GM21423 (cell line): ENCODE measurements around the gene CLDND1.
A peak's percentile ranks its signal among the peaks of the same experiment; 100 is the strongest.

Experiments
- ATAC-seq: cut with Tn5 transposase; IDR thresholded peaks from one replicate; pipeline ENCODE4 v1.9.1; 2021; ENCODE audit warnings: mild to moderate bottlenecking, moderate library complexity; ENCODE audit not compliant: unreplicated experiment

CLDND1 gene

DNA sequence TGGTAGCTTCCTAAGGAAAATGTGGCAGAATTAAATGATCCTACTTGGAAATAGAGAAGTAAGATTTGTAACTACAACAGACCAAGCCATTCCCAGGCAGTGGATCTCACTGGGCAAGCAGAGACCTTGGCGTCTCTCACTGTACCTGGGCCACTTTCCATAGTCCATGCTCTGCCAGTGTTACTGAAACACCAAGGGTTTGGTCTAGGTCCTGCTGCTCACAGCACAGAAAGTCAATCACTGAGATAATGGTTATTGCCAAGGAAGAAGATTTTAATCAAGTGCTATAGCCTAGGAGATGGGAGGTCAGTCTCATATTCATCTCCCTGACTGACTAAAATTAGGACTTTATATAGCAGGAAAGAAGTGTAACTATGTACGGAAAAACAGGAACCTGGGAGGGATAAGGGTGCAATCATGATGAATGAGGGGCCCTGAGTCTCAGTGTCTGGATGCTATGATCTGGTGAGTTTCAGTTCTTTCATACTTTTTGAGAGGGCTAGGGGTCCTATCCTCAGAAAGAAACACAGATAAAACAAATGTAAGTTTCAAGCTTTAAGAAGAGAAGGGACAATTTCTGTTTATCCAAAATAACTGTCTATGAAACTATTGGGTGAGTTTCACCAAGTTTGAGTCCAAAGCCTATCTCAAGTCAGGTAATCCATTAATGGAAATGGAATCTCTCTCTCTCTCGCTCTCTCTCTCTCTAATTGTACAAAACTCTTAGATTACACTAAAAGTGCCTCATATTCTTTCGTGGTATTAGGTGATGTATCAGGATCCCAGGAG, 29.7 kb upstream of the CLDND1 start:
- ATAC-seq, result no peak

- ATAC-seq, result no peak
Measured at GRCh38 chr3:98551754-98552153, 29.1 kb upstream of the CLDND1 start.

DNA sequence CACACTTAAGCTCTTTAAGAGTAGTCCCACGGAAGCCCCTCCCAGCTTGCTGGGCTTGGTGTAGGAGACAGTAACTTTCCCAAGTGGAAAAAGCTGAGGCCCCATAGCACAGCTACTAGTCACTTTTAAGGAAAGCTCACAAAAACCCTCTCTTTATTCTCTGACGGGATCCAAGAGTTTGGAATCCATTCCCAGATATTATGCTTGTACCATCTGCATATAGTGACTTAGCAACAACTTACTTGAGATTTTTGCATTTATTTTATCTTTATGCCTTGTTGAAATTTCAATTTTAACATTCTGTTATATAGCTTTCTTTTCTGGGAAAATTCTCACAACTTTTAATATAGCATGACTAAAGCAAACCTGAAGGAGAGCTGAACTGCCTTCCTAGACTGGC, 28.5 kb upstream of the CLDND1 start:
- no peak for ATAC-seq

GRCh38 chr3:98550833-98551232, 28.1 kb upstream of the CLDND1 start:
- no peak for ATAC-seq

- no peak for ATAC-seq
Measured at GRCh38 chr3:98548544-98548943, 25.8 kb upstream of the CLDND1 start.

DNA sequence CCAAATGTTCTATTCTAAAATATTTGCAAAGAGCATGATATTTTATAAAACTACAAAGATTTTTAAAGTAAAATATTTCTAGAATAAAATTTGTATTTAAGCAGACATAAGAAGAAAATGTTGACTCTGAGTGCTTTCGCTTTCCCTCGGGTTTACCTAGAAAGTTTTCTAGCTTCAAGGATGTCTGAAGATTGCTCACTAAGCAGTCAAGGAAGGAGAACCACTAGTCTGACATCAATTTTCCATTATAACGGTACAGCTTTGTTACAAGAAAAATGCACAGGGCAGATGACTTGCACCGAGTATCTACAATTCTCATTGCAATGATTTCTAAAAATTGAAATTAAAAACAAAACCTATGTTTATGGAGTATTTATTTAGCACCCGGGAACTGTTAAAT, 23.2 kb upstream of the CLDND1 start:
- ATAC-seq, result peak; percentile 60

- no peak for ATAC-seq
Measured at GRCh38 chr3:98542623-98543022, 19.9 kb upstream of the CLDND1 start.

DNA sequence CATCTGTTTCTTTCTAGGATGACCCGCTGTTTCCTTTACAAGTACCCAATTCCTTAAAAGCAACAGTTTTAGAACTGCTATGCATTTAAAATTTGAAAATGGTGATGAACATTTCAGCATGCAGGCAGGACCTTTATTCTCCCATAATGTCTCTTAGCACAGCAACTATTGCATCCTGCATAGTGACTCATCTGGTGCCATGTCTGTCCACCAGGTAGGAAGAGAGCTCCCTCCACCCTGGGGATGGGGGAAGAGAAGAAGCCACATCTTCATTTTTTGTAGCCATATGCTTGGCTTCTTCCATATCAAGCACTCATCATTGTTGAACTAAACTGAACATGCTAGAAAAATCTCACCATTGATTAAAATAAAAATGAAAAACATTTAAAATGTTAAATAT, 19.0 kb upstream of the CLDND1 start:
- ATAC-seq, result no peak

DNA sequence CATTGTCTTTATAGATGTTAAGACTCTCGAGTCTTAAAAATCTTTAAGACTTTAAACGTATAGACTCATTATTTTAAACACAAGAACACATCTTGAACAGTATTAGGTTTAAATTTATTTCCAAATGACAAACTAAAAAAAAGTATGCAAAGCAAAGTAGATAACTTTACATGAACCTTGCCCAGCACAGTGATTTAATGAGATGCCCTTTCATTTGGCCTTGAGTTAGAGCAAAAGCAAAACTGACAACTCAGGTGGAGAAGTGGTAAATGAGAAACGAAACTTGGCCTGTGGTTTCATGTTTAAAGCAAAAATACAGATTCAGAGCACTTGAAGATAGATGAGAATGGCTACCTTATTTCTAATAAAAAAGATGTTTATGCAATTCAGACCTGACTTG, 17.6 kb upstream of the CLDND1 start:
- ATAC-seq, result peak; percentile 41

- ATAC-seq, result peak; percentile 71
Measured at GRCh38 chr3:98536456-98537017, 13.8 kb upstream of the CLDND1 start.

GRCh38 chr3:98534734-98535133, 12.0 kb upstream of the CLDND1 start:
- no peak for ATAC-seq

- ATAC-seq, result no peak
Measured at GRCh38 chr3:98534168-98534567, 11.5 kb upstream of the CLDND1 start.

DNA sequence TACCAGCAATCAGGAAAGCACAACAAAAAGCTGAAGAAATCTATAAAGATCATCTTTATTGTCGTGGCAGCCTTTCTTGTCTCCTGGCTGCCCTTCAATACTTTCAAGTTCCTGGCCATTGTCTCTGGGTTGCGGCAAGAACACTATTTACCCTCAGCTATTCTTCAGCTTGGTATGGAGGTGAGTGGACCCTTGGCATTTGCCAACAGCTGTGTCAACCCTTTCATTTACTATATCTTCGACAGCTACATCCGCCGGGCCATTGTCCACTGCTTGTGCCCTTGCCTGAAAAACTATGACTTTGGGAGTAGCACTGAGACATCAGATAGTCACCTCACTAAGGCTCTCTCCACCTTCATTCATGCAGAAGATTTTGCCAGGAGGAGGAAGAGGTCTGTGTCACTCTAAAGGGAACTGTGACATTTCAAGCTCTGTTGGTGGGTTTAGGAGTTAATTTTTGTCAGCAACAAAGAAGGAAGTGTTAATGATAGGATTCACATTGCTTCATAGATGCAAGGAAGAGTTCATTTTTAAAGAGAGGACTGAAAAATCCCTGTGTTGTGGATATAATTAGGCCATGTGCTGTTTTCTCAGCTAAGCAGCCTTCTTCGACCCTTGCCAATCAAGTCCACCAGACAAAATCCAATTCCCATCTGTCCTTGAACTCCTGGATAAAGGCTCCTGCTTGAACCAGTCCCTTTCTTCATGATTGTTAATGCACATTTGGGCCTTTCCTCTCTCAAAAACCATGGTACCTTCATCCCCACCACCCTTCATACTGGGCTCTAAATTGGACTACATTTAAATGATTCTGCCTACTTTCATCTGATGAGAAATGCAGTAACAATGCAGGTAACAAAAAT, 10.2 kb upstream of the CLDND1 start:
- ATAC-seq, result no peak

DNA sequence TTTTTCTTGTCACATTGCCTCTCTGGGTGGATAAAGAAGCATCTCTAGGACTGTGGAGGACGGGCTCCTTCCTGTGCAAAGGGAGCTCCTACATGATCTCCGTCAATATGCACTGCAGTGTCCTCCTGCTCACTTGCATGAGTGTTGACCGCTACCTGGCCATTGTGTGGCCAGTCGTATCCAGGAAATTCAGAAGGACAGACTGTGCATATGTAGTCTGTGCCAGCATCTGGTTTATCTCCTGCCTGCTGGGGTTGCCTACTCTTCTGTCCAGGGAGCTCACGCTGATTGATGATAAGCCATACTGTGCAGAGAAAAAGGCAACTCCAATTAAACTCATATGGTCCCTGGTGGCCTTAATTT, 9.6 kb upstream of the CLDND1 start:
- ATAC-seq, result no peak

GRCh38 chr3:98531622-98532274, 9.0 kb upstream of the CLDND1 start, which contains the start of gene GPR15:
Gene GPR15, plus strand, starts transcription at chr3:98531978. Its CDS starts 56 bp downstream, at chr3:98532034.
- ATAC-seq, result no peak

GRCh38 chr3:98530676-98531075, 8.0 kb upstream of the CLDND1 start:
- no peak for ATAC-seq

GRCh38 chr3:98529856-98530459, 7.3 kb upstream of the CLDND1 start:
- ATAC-seq, result no peak

GRCh38 chr3:98528474-98529346, 6.0 kb upstream of the CLDND1 start:
- ATAC-seq, result no peak

DNA sequence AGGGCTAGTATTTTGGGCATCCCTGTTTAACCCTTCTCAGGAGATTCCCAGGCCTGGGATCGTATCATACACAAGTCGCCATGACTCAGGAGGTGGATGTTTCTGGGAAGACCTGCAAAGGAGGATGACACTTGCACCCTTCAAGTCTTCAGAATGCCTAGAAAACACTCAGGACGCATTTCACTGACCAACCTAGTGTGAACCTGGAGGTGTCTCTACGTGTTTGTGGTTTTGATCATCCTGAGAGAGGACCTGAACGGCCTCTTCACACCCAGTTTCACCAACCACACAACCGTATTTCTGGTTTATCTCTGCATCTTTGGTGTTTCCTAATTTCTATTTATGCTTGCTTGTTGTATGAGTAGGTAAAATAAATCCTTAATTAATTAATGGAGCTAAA, 2.8 kb upstream of the CLDND1 start:
- no peak for ATAC-seq
